H4 (cell line): ENCODE results near the gene KRTCAP2. TPM values are rescaled to one million over a fixed set of nuclear protein-coding genes. Genes with fewer than 3 reads are reported as not detected.
"Not testable (repeated sequence)": the region's sequence is repeated elsewhere in the genome, so short reads cannot be mapped to it uniquely, and the experiment has no call there.

ENCODE experiments used
- DNase-seq: peaks from one replicate; pipeline ENCODE4 v3.0.0-alpha.2; 2015; ENCODE audit warnings: low spot score
- total RNA-seq: library from RNA; depleted of rRNA; stranded (reverse); fragments of >200 nt; shearing (Covaris generic); gene quantifications from 2 replicates; pipeline ENCODE4 v1.2.3, GENCODE V29; 2014; rRNA removed

KRTCAP2 gene
- 128 and 140 TPM in 2 replicates for total RNA-seq

GRCh38 chr1:155172732-155173477, at the start of gene KRTCAP2:
Gene KRTCAP2, minus strand, starts transcription at chr1:155173304. Its CDS starts 80 bp downstream, at chr1:155173224.
- peak; percentile 96 for DNase-seq

GRCh38 chr1:155220211-155220965, 47.3 kb upstream of the KRTCAP2 start:
- DNase-seq: not testable (repeated sequence)

GRCh38 chr1:155219592-155220031, 46.5 kb upstream of the KRTCAP2 start:
- DNase-seq: no peak

GRCh38 chr1:155218854-155219591, 45.9 kb upstream of the KRTCAP2 start:
- peak; percentile 45 for DNase-seq

GRCh38 chr1:155214702-155215101, 41.6 kb upstream of the KRTCAP2 start:
- not testable (repeated sequence) for DNase-seq

- DNase-seq: not testable (repeated sequence)
Measured at GRCh38 chr1:155212051-155212440, 38.9 kb upstream of the KRTCAP2 start.

GRCh38 chr1:155211381-155212050, 38.4 kb upstream of the KRTCAP2 start:
- not testable (repeated sequence) for DNase-seq

- no peak for DNase-seq
Measured at GRCh38 chr1:155210314-155211104, 37.4 kb upstream of the KRTCAP2 start.

GRCh38 chr1:155209312-155209721, 36.2 kb upstream of the KRTCAP2 start:
- DNase-seq: no peak

- peak; percentile 67 for DNase-seq
Measured at GRCh38 chr1:155208541-155209311, 35.6 kb upstream of the KRTCAP2 start, which contains the start of gene MTX1. Gene MTX1, plus strand, starts transcription at chr1:155208695. Its CDS starts 110 bp downstream, at chr1:155208805.

GRCh38 chr1:155207806-155208540, 34.9 kb upstream of the KRTCAP2 start, which contains the start of gene THBS3:
Gene THBS3, minus strand, starts transcription at chr1:155207897. Its CDS starts 21 bp downstream, at chr1:155207876.
- DNase-seq: no peak

- DNase-seq: peak; percentile 72
Measured at GRCh38 chr1:155206891-155207805, 34.0 kb upstream of the KRTCAP2 start.

GRCh38 chr1:155205969-155206593, 33.0 kb upstream of the KRTCAP2 start:
- DNase-seq: no peak

- no peak for DNase-seq
Measured at GRCh38 chr1:155205035-155205434, 31.9 kb upstream of the KRTCAP2 start.

GRCh38 chr1:155202731-155203515, 29.8 kb upstream of the KRTCAP2 start:
- DNase-seq: no peak

- no peak for DNase-seq
Measured at GRCh38 chr1:155202198-155202597, 29.1 kb upstream of the KRTCAP2 start.

- DNase-seq: no peak
Measured at GRCh38 chr1:155200920-155201319, 27.8 kb upstream of the KRTCAP2 start.
